Vagina (tissue), 2 donors: Measurements from ENCODE around the gene TOP3A. TPM values are rescaled to one million over a fixed set of nuclear protein-coding genes. Genes with fewer than 3 reads are reported as not detected.

Source experiments
- DNase-seq, 2 donors: peaks; one replicate each; pipeline ENCODE4 v3.0.0-alpha.2; 2017; ENCODE audit errors: extremely low spot score in 2 of 2
- H3K27ac ChIP-seq: fragments of 200-600 bp; sonication (generic); one replicate; pipeline ENCODE4 v1.5.1; 2019
- H3K27me3 ChIP-seq: fragments of 200-600 bp; sonication (generic); one replicate; pipeline ENCODE4 v1.5.1; 2019
- H3K36me3 ChIP-seq, 2 donors: fragments of 200-600 bp; sonication (generic); one replicate each; pipeline ENCODE4 v1.5.1; 2017 to 2019
- H3K4me1 ChIP-seq: fragments of 200-600 bp; sonication (generic); one replicate; pipeline ENCODE4 v1.5.1; 2019
- H3K4me3 ChIP-seq, 2 donors: fragments of 200-600 bp; sonication (generic); 1 replicate in 1 of 2; 2 replicates in 1 of 2; pipeline ENCODE4 v1.5.1; 2016 to 2019
- H3K9me3 ChIP-seq: fragments of 200-600 bp; sonication (generic); one replicate; pipeline ENCODE4 v1.5.1; 2019
- POLR2A ChIP-seq, 2 donors: fragments of 450-650 bp; IDR thresholded peaks; one replicate each; pipeline ENCODE4 v1.6.1; 2017; ENCODE audit warnings: antibody characterized with exemption in 2 of 2, mild to moderate bottlenecking in 2 of 2, moderate library complexity in 2 of 2
- POLR2AphosphoS5 ChIP-seq, 2 donors: sonication (generic); formaldehyde crosslinking; IDR thresholded peaks; one replicate each; pipeline ENCODE4 v1.9.0; 2017; ENCODE audit warnings: antibody characterized with exemption in 2 of 2, mild to moderate bottlenecking in 2 of 2, low read depth in 1 of 2; ENCODE audit not compliant: insufficient read depth in 1 of 2
- intact Hi-C: fragments of 100-400 bp; cut with DNase I; formaldehyde crosslinking; loops from one replicate; pipeline ENCODE4 v1.15.1; 2023
- total RNA-seq: library from RNA; depleted of rRNA; stranded (reverse); fragments of >200 nt; gene quantifications from one replicate; pipeline ENCODE4 v1.2.3, GENCODE V29; 2016
- TF ChIP-seq, protein P1 (sequence below), 3 experiments: fragments of 450-650 bp in 2 of 3; fragments of 200-600 bp in 1 of 3; sonication (generic) in 1 of 3; IDR thresholded peaks; one replicate each; pipeline ENCODE4 v1.5.1; 2017 to 2019; ENCODE audit warnings: antibody characterized with exemption in 3 of 3, mild to moderate bottlenecking in 2 of 3, moderate library complexity in 2 of 3

The TOP3A gene
- total RNA-seq, 1 donor from 2014 or later: 15.5 TPM

DNA sequence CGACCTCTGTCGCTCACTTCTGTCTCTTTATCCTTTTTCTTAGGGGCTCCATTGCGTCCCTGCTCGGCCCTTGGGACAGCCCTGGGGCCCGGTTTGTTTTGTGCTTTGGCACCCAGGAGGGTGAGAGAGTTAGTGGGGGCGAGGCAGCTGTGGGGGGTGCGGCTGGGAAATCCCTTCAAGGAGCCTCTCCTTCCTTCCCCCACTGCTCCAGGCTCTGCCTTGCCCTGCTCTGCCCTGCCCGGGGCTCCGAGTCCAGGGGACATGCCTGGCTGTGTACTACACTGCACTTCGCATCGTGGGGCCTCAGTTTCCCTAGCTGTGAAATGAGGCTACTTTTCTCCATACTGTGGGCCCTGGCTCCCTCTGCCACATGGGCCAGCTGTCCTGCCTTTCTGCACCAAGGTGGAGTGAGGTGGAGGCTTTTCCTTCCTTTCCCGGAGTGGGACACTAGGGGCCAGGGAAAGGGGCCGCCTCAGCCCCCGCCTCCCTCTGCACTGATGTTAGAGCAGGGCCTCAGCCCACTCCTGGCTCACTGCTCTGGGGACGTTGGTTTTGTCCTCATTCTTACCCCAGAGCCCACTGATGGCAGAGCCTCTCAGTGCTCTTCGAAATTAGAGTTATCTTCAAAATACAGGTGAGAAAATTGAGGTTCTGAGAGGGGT is 88.4 kb downstream of the TOP3A start:
- intact Hi-C loops: no loop called here
- Histone ChIP-seq H3K36me3 (no peaks in the 10 kb centered on the region), H3K27ac (peak overlapping the region; percentile 64), H3K4me3 (peak overlapping the region; percentile 55 to 64), H3K9me3 (no peaks in the 10 kb centered on the region), H3K27me3 (no peaks in the 10 kb centered on the region), H3K4me1 (peaks cover 22% of the 10 kb centered on the region)
- no peak for TF ChIP-seq POLR2A (IDR thresholded peaks at IDR 0.05)
- TF ChIP-seq, protein P1, sequence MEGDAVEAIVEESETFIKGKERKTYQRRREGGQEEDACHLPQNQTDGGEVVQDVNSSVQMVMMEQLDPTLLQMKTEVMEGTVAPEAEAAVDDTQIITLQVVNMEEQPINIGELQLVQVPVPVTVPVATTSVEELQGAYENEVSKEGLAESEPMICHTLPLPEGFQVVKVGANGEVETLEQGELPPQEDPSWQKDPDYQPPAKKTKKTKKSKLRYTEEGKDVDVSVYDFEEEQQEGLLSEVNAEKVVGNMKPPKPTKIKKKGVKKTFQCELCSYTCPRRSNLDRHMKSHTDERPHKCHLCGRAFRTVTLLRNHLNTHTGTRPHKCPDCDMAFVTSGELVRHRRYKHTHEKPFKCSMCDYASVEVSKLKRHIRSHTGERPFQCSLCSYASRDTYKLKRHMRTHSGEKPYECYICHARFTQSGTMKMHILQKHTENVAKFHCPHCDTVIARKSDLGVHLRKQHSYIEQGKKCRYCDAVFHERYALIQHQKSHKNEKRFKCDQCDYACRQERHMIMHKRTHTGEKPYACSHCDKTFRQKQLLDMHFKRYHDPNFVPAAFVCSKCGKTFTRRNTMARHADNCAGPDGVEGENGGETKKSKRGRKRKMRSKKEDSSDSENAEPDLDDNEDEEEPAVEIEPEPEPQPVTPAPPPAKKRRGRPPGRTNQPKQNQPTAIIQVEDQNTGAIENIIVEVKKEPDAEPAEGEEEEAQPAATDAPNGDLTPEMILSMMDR (IDR thresholded peaks at IDR 0.05): no peak
- no peak for TF ChIP-seq POLR2AphosphoS5 (IDR thresholded peaks at IDR 0.05; ENCODE audit: insufficient read depth in 1 of 2, low read depth in 1 of 2)
- DNase-seq: no peak

DNA sequence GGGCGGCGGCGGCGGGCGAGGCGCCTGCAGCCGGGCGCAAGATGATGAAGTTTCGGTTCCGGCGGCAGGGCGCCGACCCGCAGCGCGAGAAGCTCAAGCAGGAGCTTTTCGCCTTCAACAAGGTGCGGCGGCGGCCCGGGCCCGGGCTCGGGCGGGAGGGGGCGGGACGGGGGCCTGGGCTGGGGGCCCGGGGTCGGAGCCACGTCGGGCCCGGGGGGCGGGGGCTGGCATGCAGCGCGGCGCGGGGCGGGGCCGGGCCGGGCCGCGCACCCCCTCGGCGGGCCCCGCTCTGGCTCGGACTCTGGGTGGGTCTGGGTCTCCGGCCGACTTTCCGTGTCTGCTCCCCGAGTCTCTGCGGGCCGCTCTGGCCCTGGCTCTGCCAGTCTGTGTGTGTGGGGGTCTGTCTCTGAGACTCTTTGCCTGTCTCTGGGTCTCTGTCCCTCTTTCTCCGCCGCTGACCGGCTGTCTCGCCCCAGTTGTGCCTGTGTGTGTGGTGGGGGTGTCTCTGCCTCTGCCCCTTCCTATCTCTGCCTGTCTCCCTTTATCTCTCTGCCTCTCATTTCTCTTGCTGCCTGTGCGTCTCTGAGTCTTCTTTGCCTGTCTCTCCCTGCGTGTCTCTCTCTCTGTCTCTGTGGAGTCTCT is 89.0 kb downstream of the TOP3A start:
- Histone ChIP-seq H3K4me3 (peak overlapping the region; percentile 55 to 64), H3K27ac (peak overlapping the region; percentile 64), H3K9me3 (no peaks in the 10 kb centered on the region), H3K4me1 (peaks cover 22% of the 10 kb centered on the region), H3K27me3 (no peaks in the 10 kb centered on the region), H3K36me3 (no peaks in the 10 kb centered on the region)
- no peak for TF ChIP-seq POLR2AphosphoS5 (IDR thresholded peaks at IDR 0.05; ENCODE audit: insufficient read depth in 1 of 2, low read depth in 1 of 2)
- no peak for TF ChIP-seq POLR2A (IDR thresholded peaks at IDR 0.05)
- TF ChIP-seq, protein P1 (IDR thresholded peaks at IDR 0.05): no peak
- intact Hi-C loops: no loop called here
- DNase-seq: no peak

DNA sequence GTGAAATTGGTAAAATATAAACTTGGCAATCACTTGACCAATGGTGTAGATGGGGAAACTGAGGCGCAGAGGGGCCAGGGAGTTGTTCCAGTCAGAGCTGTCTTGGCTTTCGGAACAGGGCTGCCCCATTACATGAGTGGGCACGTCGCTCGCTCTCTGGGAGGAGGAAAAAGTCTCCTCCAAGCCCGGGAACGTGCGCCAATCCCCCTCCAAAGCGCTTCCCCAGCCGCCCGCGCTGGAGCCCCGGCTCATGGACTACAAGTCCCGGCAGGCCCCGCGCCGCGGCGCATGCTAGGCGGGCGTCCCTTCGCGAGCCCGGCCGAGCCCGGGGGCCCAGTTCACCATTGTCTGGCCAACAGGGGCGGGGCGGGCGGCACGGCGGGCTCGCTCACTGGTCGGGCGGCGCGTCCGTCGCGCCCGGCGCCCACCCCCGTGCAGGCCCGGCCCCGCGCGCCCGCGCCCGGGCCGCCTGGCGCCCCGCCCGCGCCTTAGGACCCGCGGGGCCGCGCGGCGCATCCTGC is 89.6 kb downstream of the TOP3A start, which contains the start of gene LLGL1:
LLGL1 (plus strand) TSS at position 515 of the 521 bp plus-strand sequence. CDS start 48 bp downstream, outside the sequence.
- intact Hi-C loops: no loop called here
- peak within 1 kb of the TSS; percentile 64 for H3K27ac ChIP-seq

DNA sequence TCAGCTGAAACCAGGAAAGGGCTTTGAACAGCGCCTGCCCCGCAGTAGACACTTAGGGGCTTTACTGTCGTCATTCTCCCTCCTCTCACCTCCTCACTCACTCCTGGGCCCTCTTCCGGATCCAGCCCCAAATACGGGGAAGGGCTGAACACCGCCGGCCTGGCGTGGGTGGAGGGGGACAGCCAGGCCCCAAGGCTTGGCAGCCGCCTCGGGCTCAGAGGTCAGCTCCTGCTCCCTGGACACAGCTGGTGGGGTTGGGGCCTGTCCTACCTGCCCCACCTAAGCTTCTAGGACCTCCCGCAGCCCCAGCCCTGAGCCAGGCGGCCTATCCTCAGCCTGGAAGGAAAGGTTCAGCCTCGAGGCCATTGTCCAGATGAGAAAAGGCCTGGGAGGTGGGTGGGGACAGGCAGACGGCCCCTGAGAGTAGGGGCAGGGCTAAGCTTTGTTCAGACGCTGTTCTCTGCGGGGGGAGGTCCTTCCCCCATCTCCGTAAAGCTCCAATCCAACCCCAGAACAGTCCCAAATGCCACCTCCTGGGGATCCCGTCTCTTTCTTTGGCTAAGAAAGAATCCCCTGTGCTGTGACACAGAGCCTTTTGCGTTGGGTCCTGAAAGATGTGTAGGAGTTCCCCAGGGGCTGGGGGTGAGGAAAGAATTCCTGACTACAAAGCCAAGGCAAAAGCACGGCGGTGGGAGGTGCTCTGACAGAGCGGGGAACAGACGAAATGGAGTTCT is 90.2 kb downstream of the TOP3A start:
- intact Hi-C loops: loop anchor here (5.0 kb wide), 1 partner anchor 37 kb away; no protein-coding TSS in a partner anchor
- no peaks in the 10 kb centered on the region for H3K27me3 ChIP-seq
- H3K9me3 ChIP-seq: no peaks in the 10 kb centered on the region
- H3K36me3 ChIP-seq: no peaks in the 10 kb centered on the region
- peak overlapping the region; percentile 52 for H3K27ac ChIP-seq
- no peak for DNase-seq
- TF ChIP-seq POLR2A (IDR thresholded peaks at IDR 0.05) (no peak), POLR2AphosphoS5 (IDR thresholded peaks at IDR 0.05; ENCODE audit: insufficient read depth in 1 of 2, low read depth in 1 of 2) (no peak)
- TF ChIP-seq, protein P1 (IDR thresholded peaks at IDR 0.05): no peak
- peaks cover 22% of the 10 kb centered on the region for H3K4me1 ChIP-seq
- H3K4me3 ChIP-seq: peak overlapping the region; percentile 36 to 45

More for the DNA sequence above, 89.6 kb downstream of the TOP3A start, which contains the start of gene LLGL1:
- Histone ChIP-seq H3K4me3 (peak within 1 kb of the TSS; percentile 55 to 64), H3K9me3 (no peaks in the 10 kb centered on the region), H3K27me3 (no peaks in the 10 kb centered on the region), H3K4me1 (peaks cover 22% of the 10 kb centered on the region), H3K36me3 (no peaks in the 10 kb centered on the region)
- TF ChIP-seq POLR2AphosphoS5 (IDR thresholded peaks at IDR 0.05; ENCODE audit: insufficient read depth in 1 of 2, low read depth in 1 of 2): peak in 1 of 2 donors; percentile 41
- TF ChIP-seq, protein P1 (IDR thresholded peaks at IDR 0.05): no peak
- peak in 1 of 2 donors; percentile 95 for DNase-seq
